Measurements from ENCODE around the gene SLC25A1.

Gene SLC25A1

GRCh38 chr22:19133561-19133960, 45.0 kb downstream of the SLC25A1 start:
- DNase-seq (ENCODE audit: low spot score): no peak
- in situ Hi-C loops (cut with MboI; ENCODE audit: low pct_unique_long_range_greater_than_20kb, low sequenced_read_pairs, unreplicated experiment): no loop called here
- TF ChIP-seq CTCF (IDR thresholded peaks at IDR 0.05; ENCODE audit: extremely low read depth, insufficient read depth, missing control alignments): no peak

- no peak for DNase-seq (ENCODE audit: low spot score)
- TF ChIP-seq CTCF (IDR thresholded peaks at IDR 0.05; ENCODE audit: extremely low read depth, insufficient read depth, missing control alignments): no peak
- in situ Hi-C loops (cut with MboI; ENCODE audit: low pct_unique_long_range_greater_than_20kb, low sequenced_read_pairs, unreplicated experiment): no loop called here
These were observed 45.7 kb downstream of the SLC25A1 start for GRCh38 chr22:19132693-19133400.

- in situ Hi-C loops (cut with MboI; ENCODE audit: low pct_unique_long_range_greater_than_20kb, low sequenced_read_pairs, unreplicated experiment): no loop called here
- no peak for TF ChIP-seq CTCF (IDR thresholded peaks at IDR 0.05; ENCODE audit: extremely low read depth, insufficient read depth, missing control alignments)
- DNase-seq (ENCODE audit: low spot score): no peak
These were observed 46.4 kb downstream of the SLC25A1 start for GRCh38 chr22:19132153-19132552.

GRCh38 chr22:19131685-19132015, 46.9 kb downstream of the SLC25A1 start:
- no peak for TF ChIP-seq CTCF (IDR thresholded peaks at IDR 0.05; ENCODE audit: extremely low read depth, insufficient read depth, missing control alignments)
- in situ Hi-C loops (cut with MboI; ENCODE audit: low pct_unique_long_range_greater_than_20kb, low sequenced_read_pairs, unreplicated experiment): no loop called here
- DNase-seq (ENCODE audit: low spot score): no peak

GRCh38 chr22:19130959-19131684, 47.4 kb downstream of the SLC25A1 start, which contains the start of gene TSSK2:
Gene TSSK2, plus strand, starts transcription at chr22:19131308. Its CDS starts 92 bp downstream, at chr22:19131400.
- TF ChIP-seq CTCF (IDR thresholded peaks at IDR 0.05; ENCODE audit: extremely low read depth, insufficient read depth, missing control alignments): no peak
- in situ Hi-C loops (cut with MboI; ENCODE audit: low pct_unique_long_range_greater_than_20kb, low sequenced_read_pairs, unreplicated experiment): no loop called here
- no peak for DNase-seq (ENCODE audit: low spot score)

- in situ Hi-C loops (cut with MboI; ENCODE audit: low pct_unique_long_range_greater_than_20kb, low sequenced_read_pairs, unreplicated experiment): no loop called here
- DNase-seq (ENCODE audit: low spot score): no peak
- no peak for TF ChIP-seq CTCF (IDR thresholded peaks at IDR 0.05; ENCODE audit: extremely low read depth, insufficient read depth, missing control alignments)
These were observed 48.7 kb downstream of the SLC25A1 start for GRCh38 chr22:19129871-19130270.

All from GM13977 (cell line).